GM19238 (cell line): ENCODE data around the gene ADGRE3.
"Not testable (repeated sequence)": the region's sequence is repeated elsewhere in the genome, so short reads cannot be mapped to it uniquely, and the experiment has no call there.

ENCODE experiments used
- DNase-seq: peaks from one replicate; pipeline ENCODE4 v3.0.0; 2011; ENCODE audit warnings: low spot score; ENCODE audit not compliant: insufficient read length

Gene ADGRE3

GRCh38 chr19:14670408-14670807 is 4.2 kb downstream of the ADGRE3 start:
- no peak for DNase-seq

GRCh38 chr19:14669940-14670339 is 4.7 kb downstream of the ADGRE3 start:
- no peak for DNase-seq

- DNase-seq = no peak
These were observed 13.2 kb downstream of the ADGRE3 start for GRCh38 chr19:14661372-14661924.

DNA sequence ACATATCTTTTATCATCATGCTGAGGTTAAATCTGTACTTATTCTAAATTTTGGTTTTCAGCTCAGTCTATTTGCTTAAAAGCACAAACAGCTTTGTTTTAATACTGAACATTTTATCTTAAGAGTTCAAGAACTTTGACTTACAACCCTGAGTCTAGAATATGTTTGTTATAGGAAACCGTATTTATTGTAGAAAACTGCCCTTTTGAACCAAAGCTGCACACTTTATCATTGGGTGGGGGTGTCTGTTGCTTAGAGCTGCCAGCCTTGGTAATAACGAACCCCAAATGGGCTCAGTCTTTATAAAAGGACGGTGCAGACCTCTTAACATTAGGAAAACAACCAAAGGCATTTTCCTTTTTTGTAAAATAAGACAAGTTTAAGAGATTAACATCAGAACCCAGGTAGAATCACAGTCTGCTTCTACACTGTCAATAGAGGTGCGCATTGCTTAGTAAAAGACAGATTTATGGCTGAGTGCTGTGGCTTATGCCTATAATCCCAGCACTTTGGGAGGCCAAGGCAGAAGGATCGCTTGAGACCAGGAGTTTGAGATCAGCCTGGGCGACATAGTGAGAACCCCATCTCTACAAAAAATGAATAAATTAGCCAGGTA is 14.7 kb downstream of the ADGRE3 start:
- DNase-seq = no peak

DNA sequence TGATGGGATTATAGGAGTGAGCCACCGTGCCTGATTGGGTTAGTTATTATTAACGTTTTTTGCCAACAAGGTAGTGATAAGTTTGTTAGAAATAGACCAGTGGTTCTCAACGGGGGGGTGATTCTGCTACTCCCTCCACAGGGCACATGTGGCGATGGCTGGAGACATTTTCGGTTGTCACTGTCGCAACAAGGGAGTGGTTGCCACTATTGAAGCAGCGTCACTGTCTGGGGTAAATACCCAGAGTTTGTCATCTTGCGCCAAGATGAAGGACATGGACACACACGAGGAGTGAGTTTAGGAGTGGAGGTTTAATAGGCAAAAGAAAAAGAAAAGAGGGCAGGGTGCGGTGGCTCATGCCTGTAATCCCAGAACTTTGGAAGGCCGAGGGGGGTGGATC is 18.9 kb downstream of the ADGRE3 start:
- DNase-seq = no peak

- no peak for DNase-seq
These were observed 19.7 kb downstream of the ADGRE3 start for GRCh38 chr19:14654786-14655560.

DNA sequence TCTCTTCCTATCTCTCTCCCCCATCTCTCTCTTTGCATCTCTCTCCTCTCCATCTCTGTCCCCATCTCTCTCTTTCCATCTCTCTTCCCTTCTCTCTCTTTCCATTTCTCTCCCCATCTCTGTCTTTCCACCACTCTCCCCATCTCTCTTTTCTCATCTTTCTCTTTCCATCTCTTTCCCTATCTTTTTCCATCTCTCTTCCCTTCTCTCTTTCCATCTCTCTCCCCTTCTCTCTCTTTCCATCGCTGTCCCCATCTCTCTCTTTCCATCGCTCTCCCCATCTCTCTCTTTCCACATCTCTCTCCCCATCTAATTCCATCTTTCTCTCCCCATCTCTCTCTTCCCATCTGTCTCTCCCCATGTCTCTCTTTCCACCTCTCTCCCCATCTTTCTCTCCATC is 24.5 kb downstream of the ADGRE3 start:
- no peak for DNase-seq

- DNase-seq = no peak
These were observed 25.6 kb downstream of the ADGRE3 start for GRCh38 chr19:14649020-14649419.

DNA sequence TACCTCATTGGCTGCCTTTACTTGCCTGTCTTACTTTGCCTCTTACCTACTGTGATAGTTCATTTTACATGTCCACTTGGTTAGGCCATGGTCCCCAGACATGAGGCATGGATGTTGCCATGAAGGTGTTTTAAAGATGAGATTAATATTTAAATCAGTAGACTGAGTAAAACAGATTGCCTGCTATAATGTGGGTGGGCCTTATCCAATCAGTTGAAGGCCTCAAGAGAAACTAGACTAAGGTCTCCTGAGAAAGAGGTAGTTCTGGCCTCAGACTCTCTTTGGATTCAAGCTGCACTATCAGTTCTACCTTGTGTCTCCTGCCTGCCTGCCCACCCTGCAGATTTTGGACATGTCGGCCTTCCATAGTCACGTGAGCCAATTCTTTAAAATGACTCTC is 26.1 kb downstream of the ADGRE3 start:
- DNase-seq = no peak

DNA sequence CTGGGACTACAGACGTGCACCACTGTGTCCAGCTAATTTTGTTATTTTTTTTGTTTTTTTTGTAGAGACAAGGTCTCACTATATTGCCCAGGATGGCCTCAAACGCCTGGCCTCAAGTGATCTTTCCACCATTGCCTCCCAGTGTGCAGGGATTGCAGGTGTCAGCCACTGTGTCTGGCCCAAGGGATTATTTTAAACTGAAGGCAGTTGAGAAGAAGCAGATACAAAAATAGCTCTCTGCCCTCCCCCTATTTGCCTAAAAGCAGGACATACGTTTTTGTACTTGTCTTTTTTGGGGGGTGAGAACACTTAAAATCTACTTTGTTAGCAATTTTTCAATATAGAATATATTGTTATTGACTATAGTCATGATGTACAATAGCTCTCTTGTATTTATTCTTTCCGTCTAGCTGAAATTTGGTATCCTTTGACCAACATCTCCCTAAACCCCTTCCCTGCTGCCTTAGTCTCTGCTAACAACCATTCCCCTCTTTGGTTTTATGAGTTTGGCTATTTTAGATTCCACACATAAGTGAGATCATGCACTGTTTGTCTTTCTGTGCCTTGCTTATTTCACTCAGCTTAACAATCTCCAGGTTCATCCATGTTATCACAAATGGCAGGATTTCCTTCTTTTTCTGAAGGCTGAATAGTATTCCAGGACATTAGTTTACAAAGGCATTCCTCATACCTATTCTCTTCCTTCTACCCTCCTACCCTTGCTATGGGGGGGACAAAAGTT is 34.9 kb downstream of the ADGRE3 start:
- DNase-seq = no peak

GRCh38 chr19:14632286-14632685 is 42.4 kb downstream of the ADGRE3 start:
- DNase-seq = no peak

- DNase-seq = no peak
These were observed 45.1 kb downstream of the ADGRE3 start for GRCh38 chr19:14629557-14629956.

DNA sequence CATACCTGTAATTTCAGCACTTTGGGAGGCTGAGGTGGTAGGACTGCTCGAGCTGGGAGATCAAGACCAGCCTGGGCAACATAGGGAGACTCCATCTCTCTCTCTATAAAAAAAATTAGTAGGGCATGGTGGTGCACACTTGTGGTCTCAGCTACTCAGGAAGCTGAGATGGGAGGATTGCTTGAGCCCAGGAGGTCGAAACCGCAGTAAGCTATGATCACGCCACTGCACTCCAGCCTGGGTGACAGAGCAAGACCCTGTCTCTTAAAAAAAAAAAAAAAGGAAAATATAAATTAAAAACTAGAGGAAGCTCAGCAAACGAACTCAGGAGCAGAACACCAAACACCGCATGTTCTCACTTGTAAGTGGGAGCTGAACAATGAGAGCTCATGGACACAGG is 50.2 kb downstream of the ADGRE3 start:
- not testable (repeated sequence) for DNase-seq

- no peak for DNase-seq
These were observed 55.2 kb downstream of the ADGRE3 start for GRCh38 chr19:14619404-14619803.

DNA sequence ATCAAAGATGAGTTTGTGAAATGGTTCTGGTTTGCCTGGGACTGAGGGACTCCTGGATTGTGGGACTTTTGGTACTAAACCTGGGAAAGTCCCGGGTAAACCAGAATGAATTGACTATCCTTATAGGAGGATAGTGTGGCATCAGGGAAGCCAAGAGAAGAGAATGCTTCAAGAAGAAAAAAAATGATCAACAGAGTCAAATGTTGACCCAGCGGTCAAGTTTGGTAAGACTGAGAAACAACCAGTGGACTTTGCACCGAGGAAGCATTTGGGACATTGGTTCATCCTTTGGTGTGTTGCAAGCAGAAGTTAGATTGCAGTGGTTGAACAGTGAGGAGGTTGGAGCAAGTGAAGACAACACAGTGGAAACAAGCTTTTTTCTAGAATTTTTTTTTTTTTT is 58.2 kb downstream of the ADGRE3 start:
- DNase-seq = no peak

- DNase-seq = no peak
These were observed 59.0 kb downstream of the ADGRE3 start for GRCh38 chr19:14615623-14616022.

DNA sequence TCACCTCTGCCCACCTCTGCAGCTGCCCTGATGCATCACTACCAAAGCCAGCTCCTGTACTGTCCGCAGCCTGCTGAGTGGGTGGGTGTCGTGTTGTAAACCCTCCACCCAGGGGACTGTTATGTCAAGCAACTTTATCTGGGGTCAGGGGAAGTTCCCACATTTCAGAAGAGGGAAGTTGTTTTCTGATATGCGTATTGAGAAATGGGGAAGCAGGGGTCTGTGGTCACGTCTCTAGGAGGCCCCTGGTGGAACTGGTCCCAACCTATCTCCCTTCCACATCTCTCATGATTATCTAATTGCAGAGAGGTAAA is 60.6 kb downstream of the ADGRE3 start:
- no peak for DNase-seq

GRCh38 chr19:14613399-14614098 is 61.1 kb downstream of the ADGRE3 start:
- DNase-seq = not testable (repeated sequence)

GRCh38 chr19:14612657-14613056 is 62.0 kb downstream of the ADGRE3 start:
- no peak for DNase-seq

GRCh38 chr19:14612242-14612641 is 62.4 kb downstream of the ADGRE3 start:
- DNase-seq = not testable (repeated sequence)

DNA sequence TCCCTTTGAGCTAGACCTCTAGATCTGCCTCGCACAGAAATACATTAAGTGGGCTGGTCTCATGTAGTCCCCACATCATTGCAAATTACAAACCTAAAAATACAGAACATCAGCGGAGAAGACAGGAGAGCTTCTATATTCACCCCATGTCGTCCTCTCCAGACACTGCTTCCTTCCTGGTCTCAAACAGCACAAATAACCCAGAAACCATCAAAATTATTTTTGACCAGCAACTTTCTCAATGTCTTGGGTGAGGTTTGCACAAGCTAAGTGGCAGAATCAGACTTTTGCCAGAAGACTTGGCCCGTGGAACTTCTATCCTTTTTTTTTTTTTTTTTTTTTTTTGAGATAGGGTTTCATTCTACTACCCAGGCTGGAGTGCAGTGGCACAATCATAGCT is 63.6 kb downstream of the ADGRE3 start:
- DNase-seq = no peak

- DNase-seq = no peak
These were observed 68.0 kb downstream of the ADGRE3 start for GRCh38 chr19:14606627-14607026.
